ENCODE data around the gene TCAP. TPM values are rescaled to one million over a fixed set of nuclear protein-coding genes. Genes with fewer than 3 reads are reported as not detected.

Gene TCAP
- polyA plus RNA-seq, 1 donor (not counting 4 experiments of a cell fraction or from before 2014, with no cell fraction given): 0.20 TPM

- FAIRE-seq: no peak
- dilution Hi-C loops (cut with MboI; ENCODE audit: extremely low pct_ligation_motif_present, low sequenced_read_pairs): no loop called here
Observed at GRCh38 chr17:39687101-39687545, 22.0 kb downstream of the TCAP start.

GRCh38 chr17:39687546-39688474, 22.7 kb downstream of the TCAP start, which contains the start of gene PGAP3:
TSS of gene PGAP3 (minus strand) at chr17:39688057. CDS start at chr17:39688014, 43 bp downstream.
- Histone ChIP-seq H3K9me1 (ENCODE audit: control insufficient read depth, extremely low read depth, insufficient read depth, low read length) (no peaks in the 10 kb centered on the region), H3K4me2 (ENCODE audit: control insufficient read depth, extremely low read depth, insufficient read depth, low read depth, low read length) (peak within 1 kb of the TSS; percentile 97), H3K27ac (ENCODE audit: control insufficient read depth, insufficient read depth, low read length) (peak within 1 kb of the TSS; percentile 57), H3K4me3 (ENCODE audit: control insufficient read depth in 2 of 3, extremely low read depth in 1 of 3, insufficient read depth in 2 of 3, low read depth in 1 of 3, low read length in 3 of 3) (peak within 1 kb of the TSS; percentile 47 to 84 (median 73)), H2AFZ (ENCODE audit: control insufficient read depth, low read length) (peak within 1 kb of the TSS; percentile 69), H3K27me3 (ENCODE audit: control insufficient read depth, extremely low read depth, insufficient read depth, low read length) (no peaks in the 10 kb centered on the region), H3K36me3 (ENCODE audit: control insufficient read depth in 2 of 2, extremely low read depth in 1 of 2, insufficient read depth in 2 of 2, low read length in 2 of 2) (no peaks in the 10 kb centered on the region), H3K9me3 (ENCODE audit: control insufficient read depth, low read depth, low read length) (no peaks in the 10 kb centered on the region), H3K4me1 (ENCODE audit: control insufficient read depth, extremely low read depth, insufficient read depth, low read length) (peaks cover 14% of the 10 kb centered on the region), H3K9ac (ENCODE audit: control insufficient read depth, extremely low read depth, insufficient read depth, low read length) (peak within 1 kb of the TSS; percentile 76), H3K79me2 (ENCODE audit: control insufficient read depth, insufficient read depth, low read length) (no peaks in the 10 kb centered on the region), H4K20me1 (ENCODE audit: control insufficient read depth, extremely low read depth, insufficient read depth, low read length) (no peaks in the 10 kb centered on the region)
- no peak for TF ChIP-seq EZH2 (IDR thresholded peaks at IDR 0.05; ENCODE audit: low read length)
- TF ChIP-seq, protein P1, sequence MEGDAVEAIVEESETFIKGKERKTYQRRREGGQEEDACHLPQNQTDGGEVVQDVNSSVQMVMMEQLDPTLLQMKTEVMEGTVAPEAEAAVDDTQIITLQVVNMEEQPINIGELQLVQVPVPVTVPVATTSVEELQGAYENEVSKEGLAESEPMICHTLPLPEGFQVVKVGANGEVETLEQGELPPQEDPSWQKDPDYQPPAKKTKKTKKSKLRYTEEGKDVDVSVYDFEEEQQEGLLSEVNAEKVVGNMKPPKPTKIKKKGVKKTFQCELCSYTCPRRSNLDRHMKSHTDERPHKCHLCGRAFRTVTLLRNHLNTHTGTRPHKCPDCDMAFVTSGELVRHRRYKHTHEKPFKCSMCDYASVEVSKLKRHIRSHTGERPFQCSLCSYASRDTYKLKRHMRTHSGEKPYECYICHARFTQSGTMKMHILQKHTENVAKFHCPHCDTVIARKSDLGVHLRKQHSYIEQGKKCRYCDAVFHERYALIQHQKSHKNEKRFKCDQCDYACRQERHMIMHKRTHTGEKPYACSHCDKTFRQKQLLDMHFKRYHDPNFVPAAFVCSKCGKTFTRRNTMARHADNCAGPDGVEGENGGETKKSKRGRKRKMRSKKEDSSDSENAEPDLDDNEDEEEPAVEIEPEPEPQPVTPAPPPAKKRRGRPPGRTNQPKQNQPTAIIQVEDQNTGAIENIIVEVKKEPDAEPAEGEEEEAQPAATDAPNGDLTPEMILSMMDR (optimal IDR thresholded peaks at IDR 0.05 in 1 of 3, IDR thresholded peaks at IDR 0.05 in 1 of 3, conservative IDR thresholded peaks at IDR 0.05 in 1 of 3; ENCODE audit: extremely low read depth in 1 of 3, insufficient read depth in 2 of 3, low read length in 3 of 3): peak in 1 of 3 experiments; percentile 32
- dilution Hi-C loops (cut with MboI; ENCODE audit: extremely low pct_ligation_motif_present, low sequenced_read_pairs): no loop called here
- FAIRE-seq (no peak), DNase-seq (ENCODE audit: low read depth, low spot score) (peak; percentile 53)

More at GRCh38 chr17:39687101-39687545, 22.0 kb downstream of the TCAP start:
- no peaks in the 10 kb centered on the region for H3K79me2 ChIP-seq (ENCODE audit: control insufficient read depth, insufficient read depth, low read length)
- TF ChIP-seq EZH2 (IDR thresholded peaks at IDR 0.05; ENCODE audit: low read length): no peak
- TF ChIP-seq, protein P1 (optimal IDR thresholded peaks at IDR 0.05 in 1 of 3, IDR thresholded peaks at IDR 0.05 in 1 of 3, conservative IDR thresholded peaks at IDR 0.05 in 1 of 3; ENCODE audit: extremely low read depth in 1 of 3, insufficient read depth in 2 of 3, low read length in 3 of 3): no peak
- H3K9me1 ChIP-seq (ENCODE audit: control insufficient read depth, extremely low read depth, insufficient read depth, low read length): no peaks in the 10 kb centered on the region
- H3K36me3 ChIP-seq (ENCODE audit: control insufficient read depth in 2 of 2, extremely low read depth in 1 of 2, insufficient read depth in 2 of 2, low read length in 2 of 2): no peaks in the 10 kb centered on the region
- peak overlapping the region; percentile 97 for H3K4me2 ChIP-seq (ENCODE audit: control insufficient read depth, extremely low read depth, insufficient read depth, low read depth, low read length)
- H3K4me1 ChIP-seq (ENCODE audit: control insufficient read depth, extremely low read depth, insufficient read depth, low read length): peaks cover 14% of the 10 kb centered on the region
- no peaks in the 10 kb centered on the region for H3K9me3 ChIP-seq (ENCODE audit: control insufficient read depth, low read depth, low read length)
- H4K20me1 ChIP-seq (ENCODE audit: control insufficient read depth, extremely low read depth, insufficient read depth, low read length): no peaks in the 10 kb centered on the region
- H3K27me3 ChIP-seq (ENCODE audit: control insufficient read depth, extremely low read depth, insufficient read depth, low read length): no peaks in the 10 kb centered on the region
- DNase-seq (ENCODE audit: low read depth, low spot score): no peak
- H2AFZ ChIP-seq (ENCODE audit: control insufficient read depth, low read length): peak overlapping the region; percentile 69
- H3K4me3 ChIP-seq (ENCODE audit: control insufficient read depth in 2 of 3, extremely low read depth in 1 of 3, insufficient read depth in 2 of 3, low read depth in 1 of 3, low read length in 3 of 3): peak overlapping the region; percentile 47 to 84 (median 73)
- H3K27ac ChIP-seq (ENCODE audit: control insufficient read depth, insufficient read depth, low read length): no peak overlapping the region
- no peak overlapping the region for H3K9ac ChIP-seq (ENCODE audit: control insufficient read depth, extremely low read depth, insufficient read depth, low read length)

All from keratinocyte (primary cell).